ENCODE data around the gene VTI1A. TPM values are rescaled to one million over a fixed set of nuclear protein-coding genes. Genes with fewer than 3 reads are reported as not detected.
A peak's percentile ranks its signal among the peaks of the same experiment; 100 is the strongest.

The VTI1A gene
- total and polyA plus RNA-seq, 2 of the 8 experiments (the other 6 are each of a cell fraction or from before 2014, with no cell fraction given) = 6.0 to 20.0 TPM

DNA sequence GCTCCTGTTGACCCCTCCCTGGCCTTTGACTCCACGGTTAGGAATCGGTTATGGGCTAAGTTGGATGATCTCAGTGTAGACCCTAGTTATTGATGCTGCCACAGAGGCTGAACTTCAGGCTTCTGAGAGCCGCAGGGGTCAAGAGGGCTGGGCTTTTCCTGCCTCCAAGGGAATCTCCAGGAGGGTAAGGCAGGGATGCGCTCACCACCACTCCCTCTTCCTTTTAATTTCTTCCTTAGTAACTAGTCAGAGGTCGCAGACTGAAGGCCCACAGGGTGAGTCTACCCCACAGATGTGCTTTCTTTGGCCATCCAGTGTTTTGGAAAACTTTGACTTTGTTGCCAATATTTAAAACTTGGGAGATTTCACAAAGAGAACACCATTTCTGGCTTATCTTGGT is 352.0 kb downstream of the VTI1A start:
- no peak for FAIRE-seq
- 0 out of 2 replicates have a peak overlapping the region, but pooled peaks have one; percentile 7 for H2AK5ac ChIP-seq (ENCODE audit: low read depth, low read length)
- no peak overlapping the region for H3K18ac ChIP-seq (ENCODE audit: extremely low read depth, low read length)
- peaks cover 8 to 14% (median 13%) of the 10 kb centered on the region in 4 experiments for H3K4me1 ChIP-seq (replicated peaks in 1 of 4; ENCODE audit: control insufficient read depth in 3 of 4, insufficient read depth in 4 of 4, low read length in 3 of 4)
- H2BK5ac ChIP-seq (ENCODE audit: low read depth, low read length) = no peak overlapping the region
- no peaks in the 10 kb centered on the region for H3K9me3 ChIP-seq (ENCODE audit: insufficient read depth in 2 of 2, low read depth in 1 of 2, low read length in 1 of 2)
- no peak overlapping the region for H3K27ac ChIP-seq (ENCODE audit: low read depth, low read length)
- H3K4me2 ChIP-seq (ENCODE audit: insufficient read depth in 1 of 2, low read depth in 2 of 2, low read length in 2 of 2) = no peak overlapping the region
- H3K9ac ChIP-seq (replicated peaks in 1 of 4; ENCODE audit: extremely low read depth in 1 of 4, low read depth in 3 of 4, low read length in 3 of 4) = no peak overlapping the region
- H3K79me1 ChIP-seq (ENCODE audit: low read depth, low read length) = no peaks in the 10 kb centered on the region
- H3K14ac ChIP-seq (ENCODE audit: insufficient read length) = no peak overlapping the region
- DNase-seq (ENCODE audit: low read depth in 1 of 2, low spot score in 2 of 2) = peak in 1 of 2 experiments; percentile 41
- no peak overlapping the region for H2BK15ac ChIP-seq (ENCODE audit: low read length)
- H4K8ac ChIP-seq (ENCODE audit: extremely low read depth, insufficient read depth, low read length) = no peak overlapping the region
- no peak overlapping the region for H2AFZ ChIP-seq (ENCODE audit: low read length)
- no peak overlapping the region for H2BK20ac ChIP-seq (ENCODE audit: low read length)
- WGBS, 2 experiments (ENCODE audit: extremely low coverage in 1 of 2, insufficient coverage in 1 of 2, insufficient read length in 1 of 2, insufficient replicate concordance in 2 of 2, low coverage in 1 of 2, low lambda C conversion rate in 2 of 2, missing lambda C conversion rate in 1 of 2) = 72% methylated on average over 5 of the region's 5 CpGs; no CpG with 5 or more reads in 1 of the 2 experiments
- H3K4me3 ChIP-seq (ENCODE audit: extremely low read depth in 1 of 4, insufficient read depth in 2 of 4, low read depth in 3 of 4, low read length in 4 of 4) = no peak overlapping the region
- H3K79me2 ChIP-seq (ENCODE audit: control insufficient read depth in 1 of 2, insufficient read depth in 2 of 2, low read length in 2 of 2) = no peaks in the 10 kb centered on the region
- peak overlapping the region; percentile 13; the same call in 1 of the 2 replicates for H2BK12ac ChIP-seq (ENCODE audit: low read depth, low read length)
- H3K56ac ChIP-seq (replicated peaks; ENCODE audit: insufficient read length, low read depth, low read length) = no peak overlapping the region
- H2BK120ac ChIP-seq (replicated peaks; ENCODE audit: low read depth, low read length) = no peak overlapping the region
- H4K20me1 ChIP-seq (replicated peaks in 1 of 2; ENCODE audit: control insufficient read depth in 1 of 2, insufficient read depth in 2 of 2, low read length in 2 of 2) = no peaks in the 10 kb centered on the region
- no peaks in the 10 kb centered on the region for H3K36me3 ChIP-seq (ENCODE audit: control insufficient read depth in 2 of 4, insufficient read depth in 4 of 4, low read length in 3 of 4)
- no peak overlapping the region for H4K5ac ChIP-seq (ENCODE audit: insufficient read length, low read depth, low read length)
- H4K91ac ChIP-seq (replicated peaks; ENCODE audit: insufficient read length, low read length) = no peak overlapping the region
- TF ChIP-seq ASH2L (IDR thresholded peaks at IDR 0.05; ENCODE audit: low read length) (no peak), POLR2A (IDR thresholded peaks at IDR 0.05; ENCODE audit: control extremely low read depth in 1 of 2, low read depth in 2 of 2, low read length in 2 of 2) (no peak), KDM4A (IDR thresholded peaks at IDR 0.05; ENCODE audit: low read depth, low read length, severe bottlenecking) (no peak), POU5F1 (IDR thresholded peaks at IDR 0.05; ENCODE audit: low read depth, low read length) (no peak), SIX5 (IDR thresholded peaks at IDR 0.05; ENCODE audit: low read depth, low read length) (no peak), EP300 (IDR thresholded peaks at IDR 0.05; ENCODE audit: borderline replicate concordance in 1 of 2, low read depth in 2 of 2, low read length in 2 of 2) (no peak), BRCA1 (IDR thresholded peaks at IDR 0.05; ENCODE audit: low read depth, low read length) (no peak), SP2 (IDR thresholded peaks at IDR 0.05; ENCODE audit: low read length) (no peak), CBX8 (IDR thresholded peaks at IDR 0.05; ENCODE audit: borderline replicate concordance, low read depth, low read length) (no peak), RFX5 (IDR thresholded peaks at IDR 0.05; ENCODE audit: borderline replicate concordance, low read depth, low read length) (no peak), SAP30 (IDR thresholded peaks at IDR 0.05; ENCODE audit: insufficient read depth, insufficient replicate concordance, low read length) (no peak), SIRT6 (IDR thresholded peaks at IDR 0.05; ENCODE audit: low read length) (no peak), SP4 (IDR thresholded peaks at IDR 0.05; ENCODE audit: low read length) (no peak)
- TF ChIP-seq, protein P1, sequence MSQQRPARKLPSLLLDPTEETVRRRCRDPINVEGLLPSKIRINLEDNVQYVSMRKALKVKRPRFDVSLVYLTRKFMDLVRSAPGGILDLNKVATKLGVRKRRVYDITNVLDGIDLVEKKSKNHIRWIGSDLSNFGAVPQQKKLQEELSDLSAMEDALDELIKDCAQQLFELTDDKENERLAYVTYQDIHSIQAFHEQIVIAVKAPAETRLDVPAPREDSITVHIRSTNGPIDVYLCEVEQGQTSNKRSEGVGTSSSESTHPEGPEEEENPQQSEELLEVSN (IDR thresholded peaks at IDR 0.05) = no peak
- H3K23me2 ChIP-seq (ENCODE audit: low read depth, low read length) = no peaks in the 10 kb centered on the region
- ChIA-PET CTCF (ENCODE audit: partially characterized antibody) (no interaction called here), POLR2A (ENCODE audit: partially characterized antibody) (no interaction called here)
- no peaks in the 10 kb centered on the region for H3K27me3 ChIP-seq (replicated peaks in 1 of 4; ENCODE audit: control insufficient read depth in 3 of 4, extremely low read depth in 1 of 4, insufficient read depth in 3 of 4, low read length in 3 of 4)
- no peak overlapping the region for H3K23ac ChIP-seq (ENCODE audit: insufficient read length)
- no peak overlapping the region for H3K4ac ChIP-seq (replicated peaks; ENCODE audit: insufficient read length, low read depth, low read length)
